NCI-H510A (cell line): Measurements from ENCODE around the gene HOXC9.
A peak's percentile ranks its signal among the peaks of the same experiment; 100 is the strongest.

Experiments
- DNase-seq: peaks from one replicate; lab custom pipeline; 2025; lab: John Stamatoyannopoulos, UW

The HOXC9 gene

DNA sequence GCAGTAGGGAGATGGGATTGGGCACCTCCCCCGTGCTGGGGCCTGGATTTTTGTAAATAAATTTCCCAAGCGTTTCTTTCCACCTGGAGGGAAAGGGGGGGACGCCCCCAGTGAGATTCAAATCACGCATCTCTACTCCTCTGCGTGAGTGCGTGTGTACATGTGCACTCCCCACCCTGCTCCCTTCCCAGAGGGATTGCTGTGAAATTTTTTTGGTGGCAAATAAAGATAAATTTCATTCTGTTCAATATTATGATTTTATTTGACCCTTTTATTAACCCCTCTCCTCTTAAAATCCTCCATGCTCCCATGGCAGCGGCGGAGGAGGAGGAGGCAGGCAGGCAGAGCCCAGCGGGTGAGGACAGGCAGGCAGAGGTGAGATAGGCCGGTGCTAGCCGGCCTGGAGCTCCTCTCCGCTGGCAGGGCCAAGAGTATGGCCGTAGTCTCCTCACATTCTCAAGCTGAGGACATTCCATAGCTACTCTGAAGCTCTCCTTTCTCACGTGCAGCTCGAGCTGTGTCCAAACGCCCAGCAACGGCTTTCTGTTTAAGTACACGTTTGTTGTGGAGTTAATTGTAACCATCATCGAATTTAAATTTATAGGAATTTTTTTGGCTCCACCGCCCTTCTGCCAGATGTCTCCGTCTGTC lies 23.7 kb upstream of the HOXC9 start:
- DNase-seq = no peak

DNA sequence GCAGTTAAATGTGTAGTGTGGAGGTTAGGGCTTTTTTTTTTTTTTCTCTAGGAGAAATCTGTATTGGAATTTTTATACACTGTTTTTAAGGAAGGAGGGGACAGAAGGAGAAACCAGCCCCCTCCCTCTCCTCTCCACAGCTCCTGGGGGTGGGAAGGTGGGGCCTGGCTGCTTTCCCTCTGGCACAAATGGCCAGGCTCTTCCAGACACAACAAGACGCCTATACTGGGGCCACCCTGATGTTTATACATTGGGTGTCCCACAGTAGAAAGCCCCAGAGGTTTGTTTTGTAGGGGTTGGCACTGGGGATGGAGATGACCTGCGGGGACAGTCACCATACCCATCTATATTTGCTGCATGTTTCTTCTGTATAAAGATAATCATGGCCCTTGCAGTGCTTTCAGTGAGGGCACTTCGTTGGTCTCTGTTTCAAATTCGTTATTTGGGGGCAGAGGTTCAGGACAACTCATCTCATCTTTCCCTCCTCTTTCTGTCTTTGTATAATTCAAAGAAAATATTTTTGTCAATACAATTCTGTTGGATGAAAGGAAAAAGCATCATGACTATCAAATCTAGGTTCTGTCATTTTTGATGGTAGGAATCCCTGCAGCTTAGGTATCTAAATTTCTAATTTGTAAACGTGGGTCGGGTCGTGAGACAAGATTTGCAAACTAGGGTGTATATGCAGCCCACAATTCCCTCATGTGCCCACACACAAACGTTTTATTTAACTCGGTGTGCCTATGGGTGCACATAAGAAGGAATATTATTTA lies 23.0 kb upstream of the HOXC9 start:
- no peak for DNase-seq

DNA sequence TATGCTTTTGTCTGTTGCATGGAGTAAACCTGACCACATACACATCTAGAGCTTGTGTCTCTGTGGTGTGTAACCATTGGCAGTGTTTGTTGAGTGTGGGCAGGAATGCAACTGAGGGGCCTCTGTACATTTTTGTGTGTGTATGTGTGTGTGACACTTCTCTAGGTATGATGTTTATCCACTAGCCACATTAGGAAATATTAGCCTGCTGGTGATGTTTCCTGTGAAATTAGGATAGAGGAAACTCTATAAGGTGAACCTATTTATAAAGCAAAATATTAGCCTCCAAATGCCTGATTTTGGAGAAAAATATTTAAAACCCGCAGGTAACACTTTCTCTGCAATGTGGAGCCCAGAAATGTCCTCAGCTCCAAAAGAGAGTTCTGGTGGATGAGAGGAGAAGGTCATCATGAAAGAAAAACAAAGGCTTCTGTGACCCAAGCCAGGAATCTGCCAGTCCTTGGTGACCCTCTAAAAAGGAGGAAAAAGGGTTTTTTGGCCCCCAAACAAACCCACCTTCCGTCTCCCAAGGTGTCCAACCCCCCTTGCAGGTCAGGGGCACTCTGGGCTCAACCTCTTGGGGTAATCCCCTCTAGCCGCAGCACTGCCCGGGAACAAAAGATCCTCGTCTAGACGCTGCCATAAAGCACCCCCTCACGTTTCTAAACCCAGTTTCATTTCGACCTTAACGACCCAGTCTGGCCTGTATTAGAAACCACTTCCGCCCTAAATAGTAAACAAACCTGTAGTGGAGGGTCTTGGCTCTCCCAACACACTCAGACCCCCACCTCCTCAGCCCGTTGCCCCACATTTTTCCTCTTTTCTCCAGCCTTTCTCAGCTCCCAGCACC lies 22.1 kb upstream of the HOXC9 start:
- DNase-seq = no peak

DNA sequence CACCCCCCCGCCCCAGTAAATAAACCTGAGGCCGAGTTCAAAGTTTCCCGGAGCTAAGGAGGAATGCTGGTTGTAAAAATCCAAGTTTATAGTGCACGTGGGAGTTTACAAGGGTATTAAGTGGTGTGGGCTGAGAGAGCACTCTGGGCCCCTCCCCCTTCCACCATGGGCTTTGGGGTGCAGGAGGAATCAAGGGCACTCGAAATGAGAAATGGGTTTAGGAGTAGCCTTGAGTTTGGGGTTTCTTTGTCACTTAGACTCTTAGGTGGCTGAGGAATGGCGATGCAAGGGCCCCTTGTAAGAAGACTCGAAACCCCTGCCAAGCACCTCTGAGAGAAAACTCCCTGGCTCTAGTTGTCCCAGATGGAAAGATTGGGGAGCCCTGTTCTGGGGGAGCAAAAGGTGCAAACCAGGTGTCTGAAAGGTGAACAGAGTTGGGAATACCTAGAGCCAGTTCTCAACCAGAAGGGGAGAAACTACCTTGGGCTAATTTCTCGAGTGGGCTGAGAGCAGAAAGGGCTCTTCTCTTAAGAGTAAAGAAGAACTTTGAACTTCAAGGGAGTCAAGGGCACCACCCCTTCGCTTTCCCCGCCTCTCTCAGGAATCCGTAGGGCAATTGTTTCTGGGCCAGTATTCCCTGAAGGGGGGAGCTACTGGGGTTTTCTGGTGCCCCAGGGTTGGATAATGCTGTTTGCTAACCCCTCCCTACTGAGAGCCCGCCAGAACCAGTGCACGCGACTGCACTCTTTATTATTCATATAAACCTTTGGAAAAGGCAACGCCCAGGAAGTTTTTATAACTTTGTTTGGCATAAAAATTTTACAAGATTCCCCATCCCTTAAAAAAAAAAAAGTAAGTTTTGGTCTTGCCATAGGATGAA lies 21.2 kb upstream of the HOXC9 start:
- no peak for DNase-seq

DNA sequence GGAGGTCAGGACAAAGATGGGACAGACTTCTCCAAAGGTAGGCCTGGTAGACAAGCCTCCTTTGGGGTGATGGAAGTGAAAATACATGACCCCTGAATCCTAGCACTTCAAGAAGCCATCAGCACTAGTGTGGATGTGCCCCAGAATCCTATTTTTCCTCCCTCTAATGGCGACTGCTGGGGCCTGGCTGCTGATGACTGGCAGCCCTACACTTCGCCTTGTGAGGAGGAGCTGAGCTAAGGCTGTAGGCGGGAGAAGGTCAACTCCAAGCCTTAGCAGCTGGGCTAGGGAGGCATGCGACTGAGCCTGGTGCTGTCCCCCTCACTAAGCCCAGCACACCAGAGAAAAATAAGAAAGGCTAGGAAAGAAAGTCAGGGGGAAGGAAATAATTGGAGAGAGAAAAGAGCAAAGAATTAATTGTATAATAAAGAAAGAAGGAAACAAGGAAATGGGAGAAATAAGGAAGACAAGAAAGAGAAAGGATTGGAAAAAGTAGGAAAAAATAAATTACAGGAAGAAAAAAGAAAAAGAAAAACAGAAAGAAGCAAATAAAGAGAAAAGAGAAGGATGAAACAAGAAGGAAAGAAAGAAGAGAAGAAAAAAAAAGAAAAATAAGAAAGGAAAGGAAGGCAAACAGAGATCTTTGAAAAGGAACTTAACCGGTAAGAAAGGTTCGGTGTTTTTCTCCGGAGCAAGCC lies 19.7 kb upstream of the HOXC9 start:
- no peak for DNase-seq

DNA sequence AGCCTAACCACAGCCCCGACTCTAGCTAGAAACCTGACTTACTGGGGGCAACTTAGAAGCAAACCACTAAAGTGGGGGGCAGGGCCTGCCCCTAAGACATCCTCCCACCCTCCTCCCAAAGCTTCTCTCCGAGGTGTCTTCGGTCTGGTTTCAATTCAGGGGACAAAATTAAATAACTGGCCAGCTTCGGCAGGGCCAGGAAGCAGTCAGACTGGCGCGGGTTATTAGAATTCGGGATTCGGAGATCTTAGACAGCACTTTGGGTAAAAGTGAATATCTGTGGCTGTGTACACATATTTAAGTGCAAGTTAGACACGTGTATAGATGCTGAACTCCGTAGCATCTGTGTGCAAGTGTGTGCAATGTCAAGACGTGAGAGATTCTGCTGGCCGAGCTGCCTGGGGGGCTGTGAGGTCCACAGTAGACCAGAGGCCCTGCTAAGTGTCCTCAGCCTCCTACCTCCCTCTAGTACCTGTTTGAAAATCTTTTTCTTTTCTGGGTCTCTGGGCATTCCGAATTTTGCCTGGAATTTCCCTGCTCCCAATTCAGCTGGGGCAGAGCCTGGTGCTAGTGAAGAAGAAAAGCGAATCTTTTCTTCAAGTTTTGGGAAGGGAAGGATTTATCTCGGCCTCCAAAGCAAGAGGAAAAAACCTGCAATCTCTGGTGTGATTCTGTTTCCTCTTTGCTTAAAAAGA lies 19.0 kb upstream of the HOXC9 start:
- DNase-seq = no peak

DNA sequence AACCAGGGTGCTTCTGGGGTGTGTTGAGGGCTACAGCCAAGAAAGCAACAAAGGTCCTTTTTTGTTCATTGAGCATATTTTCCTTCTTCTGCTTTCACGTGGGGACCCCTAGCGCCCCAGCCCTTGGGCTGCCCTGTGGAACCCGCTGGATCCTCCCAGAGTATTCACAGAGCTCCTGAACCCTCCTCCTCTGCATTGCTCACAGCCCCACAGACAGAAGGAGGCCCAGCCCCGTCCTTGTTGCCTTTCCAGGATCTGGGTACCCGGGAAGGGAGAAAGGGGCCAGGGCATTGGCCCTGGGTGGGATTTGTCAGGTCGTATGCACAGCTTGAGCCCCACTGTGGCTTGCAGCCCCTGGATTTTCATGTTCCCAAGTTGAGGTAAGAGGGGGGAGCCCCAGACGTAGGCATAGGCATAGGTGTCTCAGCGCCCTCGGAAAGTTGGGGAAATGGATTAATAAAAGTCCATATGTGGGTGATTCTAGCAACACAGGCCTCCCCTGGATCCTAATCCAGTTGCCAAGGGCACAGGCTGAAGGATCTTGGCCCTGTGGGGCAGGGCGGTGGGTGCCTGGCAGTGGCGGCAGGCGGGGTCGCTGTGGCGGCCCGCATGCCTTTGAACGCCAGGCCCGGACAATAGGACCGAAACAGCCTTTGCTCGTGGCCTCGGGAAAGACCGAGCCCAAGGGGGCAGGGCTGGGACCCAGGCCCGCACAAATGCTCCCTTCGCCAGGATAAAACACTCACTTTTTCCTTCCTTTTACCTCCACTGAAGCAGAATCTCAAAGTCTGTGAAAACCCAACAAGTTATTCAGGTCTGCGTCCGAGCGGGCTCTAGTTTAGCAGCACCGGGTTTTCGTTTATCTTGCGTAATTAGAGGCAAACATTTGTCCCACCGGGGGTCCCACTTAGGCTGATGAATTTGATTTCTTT lies 18.1 kb upstream of the HOXC9 start:
- DNase-seq = no peak

DNA sequence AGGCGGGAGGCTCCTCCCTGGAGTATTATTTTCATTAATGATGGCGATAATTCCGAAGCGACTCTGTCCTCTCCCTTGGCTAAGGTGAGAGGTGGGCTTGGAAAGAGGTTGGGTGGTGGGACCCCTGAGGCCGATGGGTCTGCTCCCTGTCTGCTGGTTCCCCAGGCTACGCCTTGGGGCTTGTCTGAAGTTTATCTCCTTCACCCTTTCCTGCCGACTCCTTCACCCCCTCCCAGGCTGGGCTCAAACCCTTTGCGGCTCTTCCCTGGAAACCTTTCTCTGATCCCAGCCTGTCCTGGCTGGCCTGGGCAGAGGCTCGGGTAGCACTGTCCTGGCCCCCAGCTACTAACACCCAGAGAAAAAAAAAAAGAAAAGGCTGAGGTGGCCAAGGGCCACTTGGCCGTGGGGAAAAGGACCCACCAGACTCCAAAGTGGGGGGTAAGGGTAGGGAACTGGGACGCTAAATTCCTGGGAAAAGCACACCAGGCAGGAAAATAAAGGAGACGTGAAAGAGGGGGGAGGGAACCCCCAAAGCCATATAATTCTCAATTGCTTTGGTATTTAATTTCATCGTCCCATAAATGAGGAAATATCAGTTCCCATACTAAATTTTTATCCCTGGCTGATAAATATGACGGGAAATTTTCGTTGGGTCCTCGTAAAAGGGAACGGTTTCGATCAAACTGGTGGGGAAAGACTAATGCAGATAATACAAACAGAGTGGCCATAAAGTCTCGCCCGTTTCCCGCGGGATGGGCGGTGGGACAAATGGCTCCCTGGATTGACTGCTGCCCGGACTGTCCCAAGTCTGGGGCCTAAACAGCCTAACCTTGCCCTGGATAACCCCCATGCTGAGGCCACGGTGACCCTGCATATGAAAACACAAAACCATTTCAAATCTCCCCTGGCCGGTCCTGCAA lies 17.1 kb upstream of the HOXC9 start:
- no peak for DNase-seq

DNA sequence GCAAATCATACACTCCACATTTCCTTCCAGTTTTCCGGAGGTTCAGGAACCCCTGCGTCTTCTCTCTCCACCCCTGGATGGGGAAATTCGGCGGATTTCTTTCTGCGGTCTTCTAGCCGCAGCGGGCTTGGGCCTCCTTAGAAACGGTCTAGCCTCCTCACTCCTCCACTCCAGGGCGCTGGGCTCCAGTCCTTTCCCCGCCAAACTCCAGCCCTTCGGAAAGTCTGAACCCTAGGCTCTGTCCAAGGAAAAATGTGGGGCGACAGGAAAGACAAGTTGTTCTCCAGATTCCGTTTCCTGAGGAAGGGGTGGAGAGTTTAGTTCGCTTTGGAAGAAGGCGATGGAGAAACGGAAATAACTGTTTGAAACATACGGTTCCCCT lies 16.4 kb upstream of the HOXC9 start:
- no peak for DNase-seq

DNA sequence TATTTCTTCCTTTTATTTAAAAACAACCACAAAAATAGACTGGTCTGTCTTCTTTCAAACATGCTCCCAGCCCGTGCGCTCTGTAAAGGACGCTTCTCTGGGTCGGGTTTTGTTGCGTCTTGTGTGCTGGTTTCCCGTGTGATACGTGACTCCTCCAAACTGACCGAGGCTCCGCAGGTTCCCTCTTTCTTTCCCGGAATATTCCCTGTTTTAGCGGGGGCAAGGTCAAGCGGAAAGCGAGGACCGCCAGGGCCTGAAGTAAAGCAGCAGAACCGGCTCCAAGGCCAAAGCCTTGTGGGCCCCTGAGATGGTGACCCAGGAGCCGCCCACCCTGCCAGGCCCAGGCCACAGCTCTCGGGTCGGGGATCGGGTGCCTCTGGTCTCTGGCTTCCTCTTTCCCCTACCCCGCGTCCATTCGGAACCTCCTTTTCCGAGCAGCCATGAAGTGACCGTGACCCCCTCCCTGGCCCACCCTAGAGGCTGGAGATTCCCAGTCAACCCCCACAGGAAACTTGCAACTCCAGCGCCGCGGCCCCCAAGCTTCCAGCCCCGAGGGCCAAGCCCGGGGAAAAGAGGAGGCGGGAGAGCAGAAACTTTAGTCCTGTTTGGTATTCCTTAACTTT lies 15.9 kb upstream of the HOXC9 start:
- DNase-seq = no peak

DNA sequence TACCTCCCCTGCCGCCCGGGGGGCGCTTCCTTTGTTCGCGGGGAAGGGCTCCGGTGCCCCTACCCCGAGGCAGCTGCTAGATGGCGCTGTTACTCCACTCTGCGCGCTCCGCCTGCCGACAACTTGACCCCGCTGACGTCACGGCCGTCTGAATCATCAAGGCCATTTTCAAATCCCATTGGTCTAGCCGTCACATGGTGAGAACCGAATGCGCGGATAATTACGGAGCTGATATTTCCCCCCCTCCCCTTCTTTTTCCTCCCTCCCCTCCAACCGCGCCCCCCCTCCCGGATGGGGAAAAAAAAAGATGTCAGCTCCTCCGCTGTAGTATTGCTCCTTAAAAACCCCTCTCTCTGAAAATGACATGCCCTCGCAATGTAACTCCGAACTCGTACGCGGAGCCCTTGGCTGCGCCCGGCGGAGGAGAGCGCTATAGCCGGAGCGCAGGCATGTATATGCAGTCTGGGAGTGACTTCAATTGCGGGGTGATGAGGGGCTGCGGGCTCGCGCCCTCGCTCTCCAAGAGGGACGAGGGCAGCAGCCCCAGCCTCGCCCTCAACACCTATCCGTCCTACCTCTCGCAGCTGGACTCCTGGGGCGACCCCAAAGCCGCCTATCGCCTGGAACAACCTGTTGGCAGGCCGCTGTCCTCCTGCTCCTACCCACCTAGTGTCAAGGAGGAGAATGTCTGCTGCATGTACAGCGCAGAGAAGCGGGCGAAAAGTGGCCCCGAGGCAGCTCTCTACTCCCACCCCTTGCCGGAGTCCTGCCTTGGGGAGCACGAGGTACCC lies 14.9 kb upstream of the HOXC9 start, which contains the start of gene HOXC10:
Gene HOXC10, plus strand, starts transcription at position 246 of the 791 bp plus-strand sequence. Its CDS starts 114 bp downstream, at position 360.
- DNase-seq = peak; percentile 81

DNA sequence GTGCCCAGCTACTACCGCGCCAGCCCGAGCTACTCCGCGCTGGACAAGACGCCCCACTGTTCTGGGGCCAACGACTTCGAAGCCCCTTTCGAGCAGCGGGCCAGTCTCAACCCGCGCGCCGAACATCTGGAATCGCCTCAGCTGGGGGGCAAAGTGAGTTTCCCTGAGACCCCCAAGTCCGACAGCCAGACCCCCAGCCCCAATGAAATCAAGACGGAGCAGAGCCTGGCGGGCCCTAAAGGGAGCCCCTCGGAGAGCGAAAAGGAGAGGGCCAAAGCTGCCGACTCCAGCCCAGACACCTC lies 14.3 kb upstream of the HOXC9 start:
- no peak for DNase-seq

DNA sequence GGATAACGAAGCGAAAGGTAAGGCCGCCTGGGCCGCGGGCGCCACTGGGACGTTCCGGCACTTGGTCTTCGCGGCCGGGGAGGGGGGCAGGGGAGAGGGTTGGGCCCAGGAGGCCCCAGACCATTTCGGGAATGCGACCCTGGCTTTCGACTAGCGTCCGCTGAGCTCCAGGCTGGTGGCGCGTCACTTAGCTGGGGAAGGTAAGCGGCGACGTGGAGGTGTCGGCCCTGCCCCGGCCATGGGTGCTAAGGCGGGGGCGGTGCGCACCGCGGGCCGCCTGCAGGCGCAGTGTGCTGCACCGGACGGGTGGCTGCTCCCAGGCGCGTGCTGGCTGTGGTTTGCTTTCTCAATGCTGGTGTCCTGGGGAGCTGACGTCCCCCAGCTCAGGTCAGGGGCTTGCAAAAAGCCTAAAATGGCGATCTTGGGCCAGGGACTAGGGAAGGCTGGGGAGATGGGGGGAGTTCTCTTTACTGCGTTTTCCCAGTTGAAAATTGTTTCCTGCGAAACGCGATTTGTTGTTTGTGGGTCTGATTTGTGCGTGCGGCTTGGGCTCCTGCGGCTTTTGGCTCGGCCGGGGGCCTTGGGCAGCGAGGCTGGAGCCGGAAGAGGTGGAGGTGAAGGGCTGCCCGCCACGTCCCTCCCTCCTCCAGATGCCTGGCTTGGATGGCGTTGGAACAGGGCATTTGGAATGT lies 13.8 kb upstream of the HOXC9 start:
- DNase-seq = no peak

DNA sequence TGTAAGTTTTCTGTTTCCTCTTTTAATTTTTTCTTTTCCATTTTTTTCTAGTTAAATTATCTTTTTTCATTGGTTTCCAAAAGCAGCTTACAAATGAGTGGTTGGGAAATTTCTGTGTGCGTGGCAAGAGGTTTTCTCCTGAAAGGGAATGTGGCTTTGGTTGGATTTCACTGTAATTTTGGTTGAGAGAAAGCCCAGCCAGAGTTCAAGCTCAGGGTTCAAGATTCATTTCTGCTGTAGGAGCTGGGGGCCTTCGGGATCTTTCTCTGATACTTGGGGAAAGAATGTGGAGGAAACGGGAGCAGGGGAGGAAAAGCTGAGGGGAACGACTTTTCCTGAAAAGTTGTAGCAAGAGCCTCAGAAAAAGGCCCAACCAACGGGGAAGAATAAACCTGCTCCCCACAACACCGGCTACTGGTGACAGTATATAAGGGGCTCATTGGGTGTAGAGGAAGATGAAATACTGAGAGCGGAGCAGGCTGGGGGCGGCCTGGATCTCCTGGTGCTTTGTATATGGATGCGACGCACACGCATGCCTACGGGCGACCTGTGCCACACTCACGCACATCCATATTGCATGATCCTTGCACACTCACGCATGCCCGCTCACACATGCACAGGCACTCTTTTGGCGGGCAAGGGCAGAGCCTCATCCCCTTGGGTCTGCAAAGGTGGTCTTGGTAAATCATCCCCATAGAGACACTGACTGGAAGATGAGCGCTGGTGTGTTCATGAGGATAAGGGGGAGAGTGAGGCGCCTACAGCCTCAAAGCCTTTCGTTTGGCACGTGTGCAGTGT lies 13.1 kb upstream of the HOXC9 start:
- DNase-seq = no peak

DNA sequence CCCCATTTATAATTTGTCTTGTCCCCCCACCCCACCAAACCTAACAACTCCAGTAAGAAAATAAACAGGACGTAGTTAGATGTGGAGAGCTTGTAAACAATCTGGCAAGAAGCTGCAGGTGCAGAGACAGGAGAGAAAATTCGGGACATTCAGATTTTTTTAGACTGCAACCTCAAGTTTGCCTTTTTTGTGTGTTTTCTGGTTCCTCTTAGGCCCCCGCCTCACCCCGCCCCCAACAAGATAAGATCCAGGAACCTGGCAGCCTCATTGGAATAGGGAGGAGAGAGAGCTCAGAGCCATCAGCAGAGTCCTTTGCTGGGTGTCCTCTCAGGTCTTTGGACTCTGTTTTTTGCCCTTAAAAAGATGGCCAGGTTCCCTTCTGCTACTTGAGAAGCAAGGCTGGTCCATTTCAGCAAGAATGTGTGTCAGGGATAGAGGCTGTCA lies 12.2 kb upstream of the HOXC9 start:
- DNase-seq = no peak
